ENCODE data around the gene SLC25A39. TPM values are rescaled to one million over a fixed set of nuclear protein-coding genes. Genes with fewer than 3 reads are reported as not detected.

SLC25A39 gene
- total and polyA plus RNA-seq, 2 of the 13 experiments (the other 11 are each of a cell fraction or from before 2014, with no cell fraction given): 144 to 151 TPM

DNA sequence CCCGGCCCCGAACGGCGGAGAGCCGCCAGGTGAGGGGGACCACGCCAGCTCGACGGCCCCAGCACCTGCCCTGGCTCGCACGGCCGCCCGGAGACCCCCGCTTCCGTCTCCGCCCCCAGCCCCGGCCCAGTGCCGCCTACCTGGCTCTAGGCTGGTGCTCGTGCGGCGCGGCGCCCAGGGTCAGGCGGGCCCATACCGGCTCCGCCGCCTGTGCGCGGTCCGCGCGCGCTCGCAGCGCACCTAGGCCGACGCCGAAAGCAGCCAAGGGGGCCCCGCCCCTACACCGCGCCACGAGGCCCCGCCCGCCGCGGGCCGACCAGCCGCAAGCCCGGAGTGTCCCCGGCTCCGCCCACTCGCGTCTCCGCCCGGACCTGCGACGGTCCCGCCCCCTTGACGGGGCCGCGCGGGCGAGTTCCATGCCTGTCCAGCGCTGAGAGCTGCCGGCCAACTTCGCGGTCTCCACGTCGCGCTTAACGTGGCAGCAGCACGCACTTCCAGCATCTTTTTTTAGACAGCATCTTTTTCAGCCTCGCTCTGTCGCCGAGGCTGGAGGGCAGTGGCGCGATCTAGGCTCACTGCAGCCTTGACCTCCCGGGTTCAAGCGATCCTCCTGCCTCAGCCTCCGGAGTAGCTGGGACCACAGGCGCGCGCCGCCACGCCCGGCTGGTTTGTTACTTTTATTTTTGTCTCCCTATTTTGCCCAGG is at the start of gene SLC25A39 (continued):
- 0 out of 2 replicates have a peak, but pooled peaks have one; percentile 46 for TF ChIP-seq ESRRA (CRISPR knock-in tag; IDR thresholded peaks at IDR 0.05; ENCODE audit: low read depth)
- peak; percentile 6; the same call in 1 of the 2 replicates for TF ChIP-seq FOSL1 (CRISPR knock-in tag; IDR thresholded peaks at IDR 0.05; ENCODE audit: borderline replicate concordance)
- no peak; the same call in 1 of the 2 replicates for TF ChIP-seq ZNF34 (CRISPR knock-in tag; IDR thresholded peaks at IDR 0.05; ENCODE audit: borderline replicate concordance)
- peak; percentile 91; the same call in 1 of the 2 replicates for TF ChIP-seq TMF1 (CRISPR knock-in tag; IDR thresholded peaks at IDR 0.05; ENCODE audit: low read depth)
- peak; percentile 91 for TF ChIP-seq HNRNPLL (IDR thresholded peaks at IDR 0.05; ENCODE audit: low read depth, low read length, poor library complexity, severe bottlenecking)
- TF ChIP-seq, protein P1, sequence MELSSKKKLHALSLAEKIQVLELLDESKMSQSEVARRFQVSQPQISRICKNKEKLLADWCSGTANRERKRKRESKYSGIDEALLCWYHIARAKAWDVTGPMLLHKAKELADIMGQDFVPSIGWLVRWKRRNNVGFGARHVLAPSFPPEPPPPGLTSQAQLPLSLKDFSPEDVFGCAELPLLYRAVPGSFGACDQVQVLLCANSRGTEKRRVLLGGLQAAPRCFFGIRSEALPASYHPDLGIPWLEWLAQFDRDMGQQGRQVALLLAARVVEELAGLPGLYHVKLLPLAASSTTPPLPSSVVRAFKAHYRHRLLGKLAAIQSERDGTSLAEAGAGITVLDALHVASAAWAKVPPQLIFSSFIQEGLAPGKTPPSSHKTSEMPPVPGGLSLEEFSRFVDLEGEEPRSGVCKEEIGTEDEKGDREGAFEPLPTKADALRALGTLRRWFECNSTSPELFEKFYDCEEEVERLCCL (CRISPR knock-in tag; IDR thresholded peaks at IDR 0.05; ENCODE audit: borderline replicate concordance): no peak
- TF ChIP-seq KLF16 (CRISPR knock-in tag; IDR thresholded peaks at IDR 0.05): peak in 1 of 2 experiments; percentile 54; a peak in 2 of 4 replicates
- TF ChIP-seq TARDBP (CRISPR knock-in tag; IDR thresholded peaks at IDR 0.05): peak; percentile 31; the same call in 1 of the 2 replicates
- 0 out of 2 replicates have a peak, but pooled peaks have one; percentile 22 for TF ChIP-seq ELF4 (CRISPR knock-in tag; IDR thresholded peaks at IDR 0.05; ENCODE audit: borderline replicate concordance)
- TF ChIP-seq POLR2G (IDR thresholded peaks at IDR 0.05; ENCODE audit: low read depth, low read length): peak; percentile 77
- peak; percentile 93 for TF ChIP-seq IRX3 (CRISPR knock-in tag; IDR thresholded peaks at IDR 0.05; ENCODE audit: borderline replicate concordance, low read depth)
- TF ChIP-seq ZBTB46 (CRISPR knock-in tag; IDR thresholded peaks at IDR 0.05; ENCODE audit: borderline replicate concordance): no peak
- TF ChIP-seq EP300 (IDR thresholded peaks at IDR 0.05; ENCODE audit: low read depth in 2 of 2, low read length in 2 of 2): peak in 1 of 2 experiments; percentile 31; a peak in 2 of 4 replicates
- no peak for TF ChIP-seq EP300 (CRISPR knock-in tag; IDR thresholded peaks at IDR 0.05; ENCODE audit: borderline replicate concordance)
- TF ChIP-seq ZNF263 (CRISPR knock-in tag; IDR thresholded peaks at IDR 0.05): 0 out of 2 replicates have a peak, but pooled peaks have one; percentile 22
- TF ChIP-seq NR2F6 (IDR thresholded peaks at IDR 0.05): no peak
- TF ChIP-seq NR2F6 (CRISPR knock-in tag; IDR thresholded peaks at IDR 0.05): no peak
- TF ChIP-seq SMARCE1 (IDR thresholded peaks at IDR 0.05; ENCODE audit: borderline replicate concordance): no peak
- TF ChIP-seq, protein P2, sequence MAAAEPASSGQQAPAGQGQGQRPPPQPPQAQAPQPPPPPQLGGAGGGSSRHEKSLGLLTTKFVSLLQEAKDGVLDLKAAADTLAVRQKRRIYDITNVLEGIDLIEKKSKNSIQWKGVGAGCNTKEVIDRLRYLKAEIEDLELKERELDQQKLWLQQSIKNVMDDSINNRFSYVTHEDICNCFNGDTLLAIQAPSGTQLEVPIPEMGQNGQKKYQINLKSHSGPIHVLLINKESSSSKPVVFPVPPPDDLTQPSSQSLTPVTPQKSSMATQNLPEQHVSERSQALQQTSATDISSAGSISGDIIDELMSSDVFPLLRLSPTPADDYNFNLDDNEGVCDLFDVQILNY (CRISPR knock-in tag; conservative IDR thresholded peaks at IDR 0.05): peak; percentile 50; the same call in 1 of the 2 replicates
- TF ChIP-seq, protein P3, sequence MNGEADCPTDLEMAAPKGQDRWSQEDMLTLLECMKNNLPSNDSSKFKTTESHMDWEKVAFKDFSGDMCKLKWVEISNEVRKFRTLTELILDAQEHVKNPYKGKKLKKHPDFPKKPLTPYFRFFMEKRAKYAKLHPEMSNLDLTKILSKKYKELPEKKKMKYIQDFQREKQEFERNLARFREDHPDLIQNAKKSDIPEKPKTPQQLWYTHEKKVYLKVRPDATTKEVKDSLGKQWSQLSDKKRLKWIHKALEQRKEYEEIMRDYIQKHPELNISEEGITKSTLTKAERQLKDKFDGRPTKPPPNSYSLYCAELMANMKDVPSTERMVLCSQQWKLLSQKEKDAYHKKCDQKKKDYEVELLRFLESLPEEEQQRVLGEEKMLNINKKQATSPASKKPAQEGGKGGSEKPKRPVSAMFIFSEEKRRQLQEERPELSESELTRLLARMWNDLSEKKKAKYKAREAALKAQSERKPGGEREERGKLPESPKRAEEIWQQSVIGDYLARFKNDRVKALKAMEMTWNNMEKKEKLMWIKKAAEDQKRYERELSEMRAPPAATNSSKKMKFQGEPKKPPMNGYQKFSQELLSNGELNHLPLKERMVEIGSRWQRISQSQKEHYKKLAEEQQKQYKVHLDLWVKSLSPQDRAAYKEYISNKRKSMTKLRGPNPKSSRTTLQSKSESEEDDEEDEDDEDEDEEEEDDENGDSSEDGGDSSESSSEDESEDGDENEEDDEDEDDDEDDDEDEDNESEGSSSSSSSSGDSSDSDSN (CRISPR knock-in tag; IDR thresholded peaks at IDR 0.05): peak; percentile 75; the same call in 1 of the 2 replicates
- peak; percentile 40; the same call in 1 of the 2 replicates for TF ChIP-seq PHF20 (CRISPR knock-in tag; IDR thresholded peaks at IDR 0.05)
- TF ChIP-seq ZNF883 (CRISPR knock-in tag; IDR thresholded peaks at IDR 0.05; ENCODE audit: not compliant biosample characterization): peak; percentile 75
- peak; percentile 91; the same call in 1 of the 2 replicates for TF ChIP-seq YEATS4 (CRISPR knock-in tag; IDR thresholded peaks at IDR 0.05; ENCODE audit: borderline replicate concordance)
